ENCODE data around the gene GRIA1. TPM values are rescaled to one million over a fixed set of nuclear protein-coding genes. Genes with fewer than 3 reads are reported as not detected.

GRIA1 gene
- total RNA-seq, 1 donor from 2014 or later: not detected

- H3K4me3 Mint-ChIP-seq (ENCODE audit: low read depth): no peak overlapping the region
- no peaks in the 10 kb centered on the region for H3K9me3 Mint-ChIP-seq
- H3K4me1 Mint-ChIP-seq (ENCODE audit: low read depth): no peaks in the 10 kb centered on the region
- no peak for DNase-seq (ENCODE audit: low spot score)
- no peak overlapping the region for H3K27ac Mint-ChIP-seq
- intact Hi-C loops (cut with micrococcal nuclease): no loop called here
- H3K27me3 Mint-ChIP-seq (ENCODE audit: low read depth): no peaks in the 10 kb centered on the region
- H3K36me3 Mint-ChIP-seq (ENCODE audit: low read depth): no peaks in the 10 kb centered on the region
Measured at GRCh38 chr5:153629027-153629895, 138.8 kb downstream of the GRIA1 start.

- DNase-seq (ENCODE audit: low spot score): no peak
- no peaks in the 10 kb centered on the region for H3K4me1 Mint-ChIP-seq (ENCODE audit: low read depth)
- intact Hi-C loops (cut with micrococcal nuclease): no loop called here
- no peaks in the 10 kb centered on the region for H3K27me3 Mint-ChIP-seq (ENCODE audit: low read depth)
- no peak overlapping the region for H3K4me3 Mint-ChIP-seq (ENCODE audit: low read depth)
- H3K36me3 Mint-ChIP-seq (ENCODE audit: low read depth): no peaks in the 10 kb centered on the region
- no peak overlapping the region for H3K27ac Mint-ChIP-seq
- H3K9me3 Mint-ChIP-seq: no peaks in the 10 kb centered on the region
Measured at GRCh38 chr5:153630546-153630945, 140.1 kb downstream of the GRIA1 start.

GRCh38 chr5:153632748-153633290, 142.3 kb downstream of the GRIA1 start:
- H3K4me1 Mint-ChIP-seq (ENCODE audit: low read depth): no peaks in the 10 kb centered on the region
- no peaks in the 10 kb centered on the region for H3K9me3 Mint-ChIP-seq
- DNase-seq (ENCODE audit: low spot score): no peak
- H3K36me3 Mint-ChIP-seq (ENCODE audit: low read depth): no peaks in the 10 kb centered on the region
- H3K27me3 Mint-ChIP-seq (ENCODE audit: low read depth): no peaks in the 10 kb centered on the region
- H3K27ac Mint-ChIP-seq: no peak overlapping the region
- intact Hi-C loops (cut with micrococcal nuclease): no loop called here
- H3K4me3 Mint-ChIP-seq (ENCODE audit: low read depth): no peak overlapping the region

- H3K27ac Mint-ChIP-seq: no peak overlapping the region
Measured at GRCh38 chr5:153636670-153637451, 146.4 kb downstream of the GRIA1 start.

GRCh38 chr5:153640293-153640692, 149.8 kb downstream of the GRIA1 start:
- Mint-ChIP-seq H3K9me3 (no peaks in the 10 kb centered on the region), H3K4me3 (ENCODE audit: low read depth) (no peak overlapping the region), H3K27ac (no peak overlapping the region), H3K27me3 (ENCODE audit: low read depth) (no peaks in the 10 kb centered on the region), H3K36me3 (ENCODE audit: low read depth) (no peaks in the 10 kb centered on the region), H3K4me1 (ENCODE audit: low read depth) (no peaks in the 10 kb centered on the region)
- DNase-seq (ENCODE audit: low spot score): no peak
- intact Hi-C loops (cut with micrococcal nuclease): no loop called here

More at GRCh38 chr5:153636670-153637451, 146.4 kb downstream of the GRIA1 start:
- Mint-ChIP-seq H3K4me3 (ENCODE audit: low read depth) (no peak overlapping the region), H3K9me3 (no peaks in the 10 kb centered on the region), H3K4me1 (ENCODE audit: low read depth) (no peaks in the 10 kb centered on the region), H3K36me3 (ENCODE audit: low read depth) (no peaks in the 10 kb centered on the region), H3K27me3 (ENCODE audit: low read depth) (no peaks in the 10 kb centered on the region)
- intact Hi-C loops (cut with micrococcal nuclease): no loop called here
- DNase-seq (ENCODE audit: low spot score): no peak

GRCh38 chr5:153641183-153641688, 150.8 kb downstream of the GRIA1 start:
- H3K9me3 Mint-ChIP-seq: no peaks in the 10 kb centered on the region
- DNase-seq (ENCODE audit: low spot score): no peak
- no peaks in the 10 kb centered on the region for H3K36me3 Mint-ChIP-seq (ENCODE audit: low read depth)
- H3K4me3 Mint-ChIP-seq (ENCODE audit: low read depth): no peak overlapping the region
- intact Hi-C loops (cut with micrococcal nuclease): no loop called here
- H3K4me1 Mint-ChIP-seq (ENCODE audit: low read depth): no peaks in the 10 kb centered on the region
- H3K27ac Mint-ChIP-seq: no peak overlapping the region
- no peaks in the 10 kb centered on the region for H3K27me3 Mint-ChIP-seq (ENCODE audit: low read depth)

GRCh38 chr5:153654504-153655200, 164.2 kb downstream of the GRIA1 start:
- Mint-ChIP-seq H3K4me3 (ENCODE audit: low read depth) (no peak overlapping the region), H3K27me3 (ENCODE audit: low read depth) (no peaks in the 10 kb centered on the region), H3K4me1 (ENCODE audit: low read depth) (no peaks in the 10 kb centered on the region), H3K9me3 (no peaks in the 10 kb centered on the region), H3K27ac (no peak overlapping the region), H3K36me3 (ENCODE audit: low read depth) (no peaks in the 10 kb centered on the region)
- DNase-seq (ENCODE audit: low spot score): no peak
- intact Hi-C loops (cut with micrococcal nuclease): no loop called here

- DNase-seq (ENCODE audit: low spot score): no peak
- H3K9me3 Mint-ChIP-seq: no peaks in the 10 kb centered on the region
- no peaks in the 10 kb centered on the region for H3K4me1 Mint-ChIP-seq (ENCODE audit: low read depth)
- no peak overlapping the region for H3K27ac Mint-ChIP-seq
- H3K27me3 Mint-ChIP-seq (ENCODE audit: low read depth): no peaks in the 10 kb centered on the region
- intact Hi-C loops (cut with micrococcal nuclease): no loop called here
- H3K4me3 Mint-ChIP-seq (ENCODE audit: low read depth): no peak overlapping the region
- no peaks in the 10 kb centered on the region for H3K36me3 Mint-ChIP-seq (ENCODE audit: low read depth)
Measured at GRCh38 chr5:153655201-153655510, 164.7 kb downstream of the GRIA1 start.

GRCh38 chr5:153658149-153658548, 167.7 kb downstream of the GRIA1 start:
- Mint-ChIP-seq H3K27me3 (ENCODE audit: low read depth) (no peaks in the 10 kb centered on the region), H3K9me3 (no peaks in the 10 kb centered on the region), H3K4me1 (ENCODE audit: low read depth) (no peaks in the 10 kb centered on the region), H3K27ac (no peak overlapping the region), H3K4me3 (ENCODE audit: low read depth) (no peak overlapping the region), H3K36me3 (ENCODE audit: low read depth) (no peaks in the 10 kb centered on the region)
- DNase-seq (ENCODE audit: low spot score): no peak
- intact Hi-C loops (cut with micrococcal nuclease): no loop called here

GRCh38 chr5:153658606-153659005, 168.1 kb downstream of the GRIA1 start:
- intact Hi-C loops (cut with micrococcal nuclease): no loop called here
- H3K9me3 Mint-ChIP-seq: no peaks in the 10 kb centered on the region
- no peak for DNase-seq (ENCODE audit: low spot score)
- no peak overlapping the region for H3K27ac Mint-ChIP-seq
- H3K4me1 Mint-ChIP-seq (ENCODE audit: low read depth): no peaks in the 10 kb centered on the region
- no peaks in the 10 kb centered on the region for H3K36me3 Mint-ChIP-seq (ENCODE audit: low read depth)
- H3K27me3 Mint-ChIP-seq (ENCODE audit: low read depth): no peaks in the 10 kb centered on the region
- no peak overlapping the region for H3K4me3 Mint-ChIP-seq (ENCODE audit: low read depth)

- Mint-ChIP-seq H3K9me3 (no peaks in the 10 kb centered on the region), H3K27me3 (ENCODE audit: low read depth) (no peaks in the 10 kb centered on the region), H3K27ac (no peak overlapping the region), H3K4me1 (ENCODE audit: low read depth) (no peaks in the 10 kb centered on the region), H3K4me3 (ENCODE audit: low read depth) (no peak overlapping the region), H3K36me3 (ENCODE audit: low read depth) (no peaks in the 10 kb centered on the region)
- no peak for DNase-seq (ENCODE audit: low spot score)
- intact Hi-C loops (cut with micrococcal nuclease): no loop called here
Measured at GRCh38 chr5:153659039-153659736, 168.7 kb downstream of the GRIA1 start.

GRCh38 chr5:153660919-153661318, 170.4 kb downstream of the GRIA1 start:
- DNase-seq (ENCODE audit: low spot score): no peak
- Mint-ChIP-seq H3K27ac (no peak overlapping the region), H3K9me3 (no peaks in the 10 kb centered on the region), H3K27me3 (ENCODE audit: low read depth) (no peaks in the 10 kb centered on the region), H3K4me1 (ENCODE audit: low read depth) (no peaks in the 10 kb centered on the region), H3K4me3 (ENCODE audit: low read depth) (no peak overlapping the region), H3K36me3 (ENCODE audit: low read depth) (no peaks in the 10 kb centered on the region)
- intact Hi-C loops (cut with micrococcal nuclease): no loop called here
